NOMO-1 (cell line): Measurements from ENCODE around the gene CASQ2.
A peak's percentile ranks its signal among the peaks of the same experiment; 100 is the strongest.

Experiments used
- DNase-seq, 2 experiments: peaks; one replicate each; lab custom pipeline; 2025; ENCODE audit not compliant: unreplicated experiment in 2 of 2; lab: John Stamatoyannopoulos, UW

The CASQ2 gene

GRCh38 chr1:115732316-115732715 is 36.2 kb downstream of the CASQ2 start:
- DNase-seq = peak in 1 of 2 experiments; percentile 10

GRCh38 chr1:115729756-115730155 is 38.8 kb downstream of the CASQ2 start:
- DNase-seq = no peak

GRCh38 chr1:115728341-115728740 is 40.2 kb downstream of the CASQ2 start:
- peak in 1 of 2 experiments; percentile 34 for DNase-seq

- peak; percentile 87 to 96 for DNase-seq
Measured at GRCh38 chr1:115727706-115728249, 40.7 kb downstream of the CASQ2 start.

GRCh38 chr1:115726570-115726969 is 41.9 kb downstream of the CASQ2 start:
- DNase-seq = no peak

GRCh38 chr1:115726161-115726560 is 42.4 kb downstream of the CASQ2 start:
- DNase-seq = no peak

GRCh38 chr1:115725600-115725999 is 42.9 kb downstream of the CASQ2 start:
- DNase-seq = no peak

GRCh38 chr1:115723756-115724155 is 44.8 kb downstream of the CASQ2 start:
- DNase-seq = no peak

- DNase-seq = no peak
Measured at GRCh38 chr1:115722221-115722620, 46.3 kb downstream of the CASQ2 start.

GRCh38 chr1:115719285-115719684 is 49.2 kb downstream of the CASQ2 start:
- DNase-seq = no peak

- no peak for DNase-seq
Measured at GRCh38 chr1:115718011-115718754, 50.3 kb downstream of the CASQ2 start.

GRCh38 chr1:115717541-115717940 is 51.0 kb downstream of the CASQ2 start:
- DNase-seq = no peak

- DNase-seq = no peak
Measured at GRCh38 chr1:115714572-115715141, 53.9 kb downstream of the CASQ2 start.

- DNase-seq = no peak
Measured at GRCh38 chr1:115713906-115714305, 54.6 kb downstream of the CASQ2 start.

- DNase-seq = no peak
Measured at GRCh38 chr1:115712911-115713609, 55.5 kb downstream of the CASQ2 start.

- no peak for DNase-seq
Measured at GRCh38 chr1:115710859-115711624, 57.5 kb downstream of the CASQ2 start.

GRCh38 chr1:115706587-115707425 is 61.7 kb downstream of the CASQ2 start:
- DNase-seq = peak in 1 of 2 experiments; percentile 19

- DNase-seq = no peak
Measured at GRCh38 chr1:115705963-115706362, 62.6 kb downstream of the CASQ2 start.

- no peak for DNase-seq
Measured at GRCh38 chr1:115705085-115705951, 63.2 kb downstream of the CASQ2 start.
